ENCODE measurements around the gene LYSMD3.

LYSMD3 gene

DNA sequence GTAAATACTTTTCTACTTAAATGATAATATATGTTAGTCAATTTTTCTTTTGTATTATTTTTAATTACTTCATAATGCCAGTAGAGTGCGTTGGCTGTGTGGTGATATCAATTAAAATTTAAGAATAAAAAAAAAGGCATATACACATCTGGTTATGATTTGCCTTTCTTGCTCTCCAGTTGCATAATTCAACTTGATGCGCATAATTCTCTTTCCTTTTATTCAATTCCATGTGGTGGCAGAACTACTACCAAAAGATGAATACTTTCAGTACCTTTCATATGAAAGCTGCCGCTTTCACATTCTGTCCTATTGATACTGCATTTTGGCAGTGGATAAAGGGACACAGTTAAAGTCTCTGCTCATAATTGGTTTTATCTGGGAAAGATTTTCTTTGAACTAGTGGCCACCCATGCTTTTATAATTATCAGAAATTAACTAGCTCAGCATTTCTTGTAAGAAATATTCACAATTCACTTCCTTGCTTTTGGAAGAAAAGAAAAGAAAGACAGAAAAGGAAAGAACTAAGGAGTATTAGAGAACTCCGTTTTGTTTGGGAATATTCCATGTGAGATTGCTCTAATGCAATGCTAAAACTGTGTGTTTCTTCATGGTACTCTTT, 16.9 kb upstream of the LYSMD3 start:
- DNase-seq = no peak

- no peak for DNase-seq
Observed at GRCh38 chr5:90545511-90545910, 16.1 kb upstream of the LYSMD3 start.

DNA sequence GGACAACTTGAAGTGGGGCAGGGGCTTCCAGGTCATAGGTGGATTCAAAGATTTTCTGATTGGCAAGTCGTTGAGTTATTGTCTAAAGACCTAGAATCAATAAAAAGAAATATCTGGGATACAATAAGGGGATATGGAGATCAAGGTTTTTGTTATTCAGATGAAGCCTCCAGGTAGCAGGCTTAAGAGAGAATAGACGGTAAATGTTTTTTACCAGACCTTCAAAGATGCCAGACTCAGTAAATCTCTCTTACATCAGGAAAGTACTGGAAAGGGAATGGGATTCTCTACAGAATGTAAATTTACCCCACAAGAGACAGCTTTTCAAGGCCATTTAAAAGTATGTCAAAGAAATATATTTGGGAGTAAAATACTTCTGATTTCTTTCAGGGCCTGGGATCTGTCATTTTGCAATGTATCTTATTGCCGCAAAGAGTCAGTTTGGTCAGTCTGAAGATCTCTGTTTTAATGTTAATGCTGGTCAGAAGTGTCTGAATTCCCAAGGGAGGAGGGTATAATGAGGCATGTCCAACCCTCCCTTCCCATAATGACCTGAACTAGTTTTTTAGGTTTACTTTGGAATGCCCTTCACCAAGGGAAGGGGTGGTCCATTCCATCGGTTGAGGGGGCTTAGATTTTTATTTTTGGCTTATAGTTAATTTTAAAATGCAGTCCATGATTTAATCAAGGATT, 13.6 kb upstream of the LYSMD3 start:
- no peak for DNase-seq

DNA sequence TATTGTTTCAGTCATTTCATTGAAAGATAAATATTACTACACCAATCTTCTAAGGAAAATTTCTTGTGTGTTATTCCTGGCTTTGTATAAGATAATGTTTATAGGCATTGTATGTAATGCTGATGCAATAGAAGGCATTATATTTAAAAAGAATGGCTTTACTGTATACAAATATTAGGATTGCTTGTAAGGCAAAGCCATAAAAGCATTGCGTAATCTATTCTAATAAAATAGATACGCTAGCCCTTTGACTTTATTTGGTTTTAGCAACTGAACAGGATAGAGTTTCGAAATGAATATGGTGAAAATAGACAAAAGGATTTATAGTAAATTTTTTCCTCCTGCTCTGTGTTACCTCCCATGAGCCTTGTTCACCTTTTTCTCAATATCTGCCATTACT, 5.5 kb upstream of the LYSMD3 start:
- no peak for DNase-seq

DNA sequence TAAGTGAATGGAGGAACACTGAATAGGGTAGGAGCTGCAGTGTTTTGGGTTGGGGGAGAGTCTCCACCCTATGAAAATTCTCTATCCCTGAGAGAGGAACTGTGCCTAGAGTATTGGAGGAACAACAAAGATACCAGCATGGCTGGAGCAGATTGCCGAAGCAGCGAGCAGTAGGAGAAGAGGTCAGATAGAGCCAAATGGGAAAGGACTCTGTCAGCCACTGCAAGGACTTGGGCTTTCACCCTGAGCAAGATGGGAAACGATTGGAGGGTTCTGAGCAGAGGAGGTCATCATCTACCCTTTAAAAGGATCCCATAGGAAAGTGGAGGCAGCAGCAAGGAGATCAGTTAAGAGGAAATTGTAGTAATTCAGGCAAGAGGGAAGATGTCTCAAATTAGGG, 4.4 kb upstream of the LYSMD3 start:
- DNase-seq = no peak

DNA sequence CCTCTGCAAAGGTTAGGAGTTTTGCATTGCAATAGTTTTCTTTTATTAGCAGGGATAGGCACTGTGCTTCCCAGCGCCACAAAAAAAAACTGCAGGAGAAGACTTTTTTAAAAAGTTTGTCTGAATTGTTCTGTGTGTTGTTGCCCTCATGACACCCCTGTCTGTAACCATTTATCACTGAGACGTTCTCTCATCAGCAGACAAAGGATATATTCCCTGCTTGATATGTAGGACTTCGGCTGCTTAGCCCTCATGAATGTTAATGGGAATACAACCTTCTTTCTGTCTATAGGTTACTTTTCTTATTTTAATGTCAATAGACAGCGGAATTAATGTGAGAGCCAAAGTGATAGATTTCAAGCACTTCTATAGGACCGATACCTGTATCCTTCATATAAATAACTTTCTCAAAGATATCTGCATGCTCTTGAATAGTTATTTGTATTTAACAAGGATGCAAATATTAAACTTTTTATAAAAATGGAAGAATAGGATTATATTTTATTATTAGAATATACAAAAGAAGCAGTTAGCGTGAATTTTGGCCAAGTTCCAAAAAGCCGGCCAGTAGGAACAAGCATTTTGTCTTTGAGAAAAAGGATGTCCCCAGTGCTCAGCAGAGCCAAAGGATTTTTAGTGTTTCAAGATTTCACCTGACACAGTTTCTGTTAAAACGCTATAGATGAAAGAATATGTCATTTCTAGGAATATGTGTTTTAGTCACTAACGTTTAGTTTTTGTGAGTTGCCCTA, 1.5 kb upstream of the LYSMD3 start:
- no peak for DNase-seq

GRCh38 chr5:90529939-90530677, 724 bp upstream of the LYSMD3 start:
- DNase-seq = no peak

GRCh38 chr5:90528601-90529193, 687 bp downstream of the LYSMD3 start:
- DNase-seq = no peak

DNA sequence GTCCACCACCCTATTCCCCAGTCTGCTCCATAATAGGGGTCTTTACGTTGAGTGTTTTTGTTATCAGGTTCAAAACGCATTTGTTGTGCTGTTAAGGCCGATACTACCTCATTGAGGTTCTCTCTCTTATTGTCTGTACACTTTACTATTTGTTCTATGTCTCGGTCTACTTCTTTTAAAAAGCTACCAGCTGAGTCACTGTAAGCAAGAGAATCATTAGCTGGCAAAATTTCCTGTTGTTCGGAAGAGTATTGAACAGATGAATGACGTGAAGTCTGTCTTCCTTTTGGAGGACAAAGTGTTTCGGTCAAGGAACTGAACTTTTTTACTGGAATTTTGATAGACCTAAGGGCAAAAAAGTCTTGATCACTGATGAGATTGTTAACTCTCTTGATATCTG, 10.3 kb downstream of the LYSMD3 start:
- DNase-seq = no peak

- DNase-seq = no peak
Observed at GRCh38 chr5:90518661-90519060, 10.7 kb downstream of the LYSMD3 start.

- no peak for DNase-seq
Observed at GRCh38 chr5:90514520-90514919, 14.9 kb downstream of the LYSMD3 start.

DNA sequence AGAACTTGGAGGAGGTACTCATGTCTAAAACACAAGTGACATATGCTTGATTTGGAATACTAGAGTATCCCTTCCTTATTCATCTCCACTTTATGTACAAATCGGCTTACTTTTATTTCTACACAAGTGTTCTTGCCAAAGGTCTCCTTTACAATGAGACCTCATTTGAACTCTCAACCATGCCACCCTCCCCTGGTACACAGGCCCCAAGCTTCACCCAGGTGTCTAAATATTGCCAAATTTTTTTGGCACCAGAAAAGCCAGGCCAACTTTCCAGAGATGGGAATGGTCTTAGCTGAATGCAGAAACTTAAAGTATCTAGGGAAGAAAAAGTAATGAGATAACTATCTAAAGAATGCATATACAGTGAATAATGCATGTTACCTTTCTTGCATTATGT, 18.9 kb downstream of the LYSMD3 start:
- DNase-seq = no peak

- no peak for DNase-seq
Observed at GRCh38 chr5:90506221-90506620, 23.2 kb downstream of the LYSMD3 start.

- no peak for DNase-seq
Observed at GRCh38 chr5:90504743-90505142, 24.6 kb downstream of the LYSMD3 start.

- no peak for DNase-seq
Observed at GRCh38 chr5:90503596-90503995, 25.8 kb downstream of the LYSMD3 start.

DNA sequence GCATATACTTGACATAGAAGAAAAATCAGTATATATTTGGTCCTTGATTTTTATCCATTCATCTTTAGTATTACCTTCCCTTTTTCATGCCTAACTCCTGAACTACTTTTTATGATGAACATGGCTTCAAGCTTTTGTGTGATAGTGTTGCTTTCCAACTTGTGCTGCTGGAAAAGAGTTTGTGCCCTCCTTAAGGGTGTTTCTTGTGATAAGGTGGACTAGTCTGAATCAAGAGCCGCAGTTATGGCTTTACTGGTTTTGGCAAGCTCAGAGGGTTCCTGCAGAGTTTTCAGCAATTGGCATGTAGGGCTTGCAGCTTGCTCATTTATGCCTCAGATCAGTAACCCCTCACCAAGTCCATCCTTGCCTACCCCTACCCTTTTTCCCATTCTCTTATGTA, 34.2 kb downstream of the LYSMD3 start:
- DNase-seq = no peak

DNA sequence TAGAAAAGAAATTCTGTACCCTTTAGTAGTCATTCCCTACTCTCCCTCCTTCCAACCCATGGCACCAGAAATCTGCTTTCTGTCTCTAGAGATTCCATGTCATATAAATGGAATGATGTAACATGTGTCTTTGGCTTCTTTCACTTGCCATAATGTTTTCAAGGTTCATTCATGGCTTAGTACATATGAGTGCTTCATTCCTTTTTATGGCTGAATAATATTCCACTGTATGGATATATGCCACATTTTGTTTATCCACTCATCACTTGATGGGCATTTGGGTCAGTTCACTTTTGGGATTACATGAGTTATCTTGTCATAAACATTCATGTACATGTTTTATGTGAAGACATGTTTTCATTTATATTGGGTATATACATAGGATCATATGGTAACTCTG, 35.3 kb downstream of the LYSMD3 start:
- DNase-seq = no peak

GRCh38 chr5:90488791-90489190, 40.6 kb downstream of the LYSMD3 start:
- DNase-seq = no peak

GRCh38 chr5:90484540-90484939, 44.8 kb downstream of the LYSMD3 start:
- no peak for DNase-seq

DNA sequence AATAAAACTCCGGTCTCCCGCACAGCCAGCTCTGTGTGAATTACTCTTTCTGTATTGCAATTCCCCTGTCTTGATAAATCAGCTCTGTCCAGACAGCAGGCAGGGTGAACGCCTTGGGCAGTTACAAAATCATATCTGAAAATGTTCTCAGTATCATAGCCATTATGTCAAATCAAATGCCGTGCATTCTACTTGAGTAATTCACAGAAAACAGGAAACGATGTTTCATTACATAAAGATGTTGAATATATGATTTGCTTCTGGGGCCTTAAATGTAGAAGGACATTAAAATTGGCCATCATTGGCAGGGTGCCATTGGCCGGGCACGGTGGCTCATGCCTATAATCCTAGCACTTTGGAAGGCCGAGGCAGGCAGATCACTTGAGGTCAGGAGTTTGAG, 46.2 kb downstream of the LYSMD3 start:
- no peak for DNase-seq

- DNase-seq = no peak
Observed at GRCh38 chr5:90480699-90481098, 48.7 kb downstream of the LYSMD3 start.

DNA sequence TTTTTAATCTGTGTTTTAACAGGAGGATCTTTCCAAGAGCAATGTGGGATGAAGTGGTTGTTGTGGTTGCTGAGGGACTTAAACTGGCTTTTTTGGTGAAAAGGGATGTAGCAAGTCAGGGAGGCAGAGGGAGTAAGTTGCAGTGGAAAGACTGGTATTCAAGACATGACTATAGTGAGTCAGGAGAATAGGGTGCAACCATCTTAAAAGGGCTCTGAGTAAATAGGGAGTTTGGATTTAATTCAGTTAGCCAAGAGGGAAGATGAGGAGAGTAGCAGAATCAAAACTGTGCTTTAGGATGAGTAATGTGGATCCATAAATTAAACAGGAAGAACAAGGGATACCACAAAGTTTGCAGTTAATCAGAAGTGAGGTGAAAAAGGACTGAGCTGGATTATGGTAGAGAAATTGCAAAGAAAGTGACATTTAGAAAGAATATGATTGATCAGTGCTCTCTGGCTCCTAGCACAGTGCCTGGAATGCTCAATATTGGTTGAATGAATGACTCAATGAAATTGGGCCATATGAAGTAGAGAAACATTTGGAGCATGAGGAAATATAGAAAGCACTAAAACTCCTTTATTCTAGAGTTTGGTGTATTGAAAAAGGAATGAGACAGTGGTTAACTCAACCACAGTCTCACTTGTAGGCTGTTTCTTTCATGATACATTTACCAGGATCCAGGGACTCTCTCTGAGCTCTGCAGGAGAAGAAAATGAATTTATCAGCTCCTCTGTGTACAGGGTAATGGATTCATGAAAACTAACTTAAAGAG, 49.6 kb downstream of the LYSMD3 start:
- no peak for DNase-seq

All from SIG-M5 (cell line).